Omental fat pad (tissue), 4 donors: ENCODE measurements around the gene SELPLG. TPM values are rescaled to one million over a fixed set of nuclear protein-coding genes. Genes with fewer than 3 reads are reported as not detected.

Experiments
- ATAC-seq: fragments of 150-250 bp; one replicate; pipeline ENCODE4 v1.9.1; 2016; ENCODE audit warnings: mild to moderate bottlenecking, moderate library complexity; ENCODE audit not compliant: low FRiP score
- DNase-seq: peaks from one replicate; pipeline ENCODE4 v3.0.0-alpha.2; 2019; ENCODE audit warnings: low spot score
- CTCF ChIP-seq, 3 donors: fragments of 450-650 bp; IDR thresholded peaks; one replicate each; pipeline ENCODE4 v1.5.1; 2016 to 2017; ENCODE audit warnings: antibody characterized with exemption in 3 of 3, mild to moderate bottlenecking in 3 of 3, moderate library complexity in 2 of 3
- total RNA-seq, 4 donors: library from RNA; depleted of rRNA; stranded (reverse); fragments of >200 nt; gene quantifications; one replicate each; pipeline ENCODE4 v1.1.0, GENCODE V29; 2016

SELPLG gene
- total RNA-seq, 4 donors from 2014 or later = 12.4 to 45.6 (median 18.3) TPM

- no peak for ATAC-seq
- no peak for TF ChIP-seq CTCF (IDR thresholded peaks at IDR 0.05)
These were observed 36.7 kb downstream of the SELPLG start for GRCh38 chr12:108596854-108597558.

GRCh38 chr12:108595711-108596647 is 37.7 kb downstream of the SELPLG start:
- ATAC-seq = no peak
- DNase-seq = no peak
- TF ChIP-seq CTCF (IDR thresholded peaks at IDR 0.05) = no peak

More at GRCh38 chr12:108596854-108597558, 36.7 kb downstream of the SELPLG start:
- no peak for DNase-seq

- DNase-seq (no peak), ATAC-seq (no peak)
- TF ChIP-seq CTCF (IDR thresholded peaks at IDR 0.05) = no peak
These were observed 38.6 kb downstream of the SELPLG start for GRCh38 chr12:108594960-108595710.

GRCh38 chr12:108594323-108594903 is 39.3 kb downstream of the SELPLG start:
- ATAC-seq (no peak), DNase-seq (no peak)
- TF ChIP-seq CTCF (IDR thresholded peaks at IDR 0.05) = no peak

GRCh38 chr12:108592033-108592909 is 41.4 kb downstream of the SELPLG start:
- no peak for TF ChIP-seq CTCF (IDR thresholded peaks at IDR 0.05)
- ATAC-seq = no peak

More at GRCh38 chr12:108592033-108592909, 41.4 kb downstream of the SELPLG start:
- DNase-seq = no peak
